Stimulated activated CD8-positive, alpha-beta memory T cell treated with anti-CD3 and anti-CD28 coated beads, Interleukin-7, amount 100 ng/mL, for 4 hours (primary cell): ENCODE measurements around the gene DUSP9.
"Not testable (repeated sequence)": the region's sequence is repeated elsewhere in the genome, so short reads cannot be mapped to it uniquely, and the experiment has no call there.

Source experiments
- DNase-seq, 2 donors: peaks; one replicate each; pipeline ENCODE4 v3.0.0-alpha.2; 2020; ENCODE audit warnings: low read depth in 2 of 2

The DUSP9 gene, protein sequence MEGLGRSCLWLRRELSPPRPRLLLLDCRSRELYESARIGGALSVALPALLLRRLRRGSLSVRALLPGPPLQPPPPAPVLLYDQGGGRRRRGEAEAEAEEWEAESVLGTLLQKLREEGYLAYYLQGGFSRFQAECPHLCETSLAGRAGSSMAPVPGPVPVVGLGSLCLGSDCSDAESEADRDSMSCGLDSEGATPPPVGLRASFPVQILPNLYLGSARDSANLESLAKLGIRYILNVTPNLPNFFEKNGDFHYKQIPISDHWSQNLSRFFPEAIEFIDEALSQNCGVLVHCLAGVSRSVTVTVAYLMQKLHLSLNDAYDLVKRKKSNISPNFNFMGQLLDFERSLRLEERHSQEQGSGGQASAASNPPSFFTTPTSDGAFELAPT

DNA sequence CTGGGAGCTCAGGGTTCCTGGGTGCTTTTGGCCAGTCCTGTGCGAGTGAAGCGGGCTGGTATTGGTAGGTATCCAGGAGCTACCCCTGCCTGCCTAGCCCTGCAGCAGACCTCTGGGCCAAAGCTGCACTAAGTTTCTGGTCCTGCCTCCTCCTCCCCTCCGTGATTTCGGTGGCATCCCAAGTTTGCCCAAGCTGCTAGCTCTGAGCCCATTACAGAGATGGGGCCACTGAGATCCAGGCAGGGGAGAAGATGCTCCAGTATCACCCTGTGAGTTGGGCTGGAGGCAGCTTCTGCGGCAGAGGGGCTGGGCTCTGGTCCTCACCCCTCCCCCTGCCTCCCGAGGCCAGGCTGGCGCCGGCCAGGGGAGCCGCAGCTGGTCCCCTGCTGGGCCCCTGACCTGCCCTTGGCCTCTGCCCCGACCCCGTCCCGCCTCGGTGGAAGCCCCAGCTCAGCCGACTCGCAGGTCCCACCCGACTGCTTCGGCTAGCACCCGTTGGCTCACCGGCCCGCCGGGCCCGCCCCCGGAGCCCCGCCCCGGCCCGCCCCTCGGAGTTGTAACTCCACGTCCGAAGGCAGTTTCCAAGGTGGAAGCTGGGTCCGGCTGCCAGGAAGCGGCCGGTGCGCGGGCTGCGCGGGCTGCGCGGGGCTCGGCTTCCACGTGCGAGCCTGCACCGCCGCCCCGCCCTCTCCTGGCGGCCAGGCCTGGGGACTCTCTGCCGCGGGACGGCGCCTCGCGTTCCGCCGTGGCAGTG is at the start of gene DUSP9:
Gene DUSP9 (plus strand): TSS at position 584 of the 754 bp plus-strand sequence. CDS start 751 bp downstream, outside the sequence.
- DNase-seq, result no peak

DNA sequence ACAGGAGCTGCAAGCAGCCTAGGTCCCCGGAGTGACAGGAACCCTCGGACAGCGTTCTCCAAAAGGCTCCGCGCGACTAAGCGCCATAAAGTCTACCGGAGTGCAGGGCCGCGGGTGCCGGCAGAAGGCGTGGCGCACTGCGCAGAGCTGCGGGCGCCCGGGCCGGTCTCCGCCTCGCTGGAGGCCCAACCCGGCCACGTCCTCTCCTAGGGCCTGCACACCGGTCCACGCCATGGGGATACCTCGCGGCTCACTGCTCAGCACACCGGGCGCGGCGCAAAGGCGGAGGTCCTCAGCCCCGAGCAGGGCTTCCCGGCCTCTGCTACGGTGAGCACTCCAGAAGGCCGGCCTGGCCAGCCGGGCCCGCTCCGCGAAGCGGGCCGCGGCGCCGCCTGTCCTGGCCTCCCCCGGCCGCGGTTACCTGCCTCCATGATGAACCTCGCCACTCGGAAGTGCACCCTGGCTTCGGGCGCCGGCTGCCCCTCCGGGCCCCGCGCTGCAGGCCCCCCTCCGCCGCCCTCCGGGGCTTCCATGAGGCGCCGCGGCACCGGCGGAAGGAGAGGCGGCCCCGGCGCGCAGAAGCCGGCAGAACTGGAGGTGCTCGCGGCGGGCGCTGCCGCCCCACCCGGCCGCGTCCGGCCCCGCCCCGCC is 48.3 kb upstream of the DUSP9 start, which contains the start of gene CCNQ:
Gene CCNQ (minus strand): TSS at position 599 of the 651 bp plus-strand sequence. CDS start 66 bp downstream, at position 533.
- DNase-seq, result peak in 1 of 2 donors; percentile 5

DNA sequence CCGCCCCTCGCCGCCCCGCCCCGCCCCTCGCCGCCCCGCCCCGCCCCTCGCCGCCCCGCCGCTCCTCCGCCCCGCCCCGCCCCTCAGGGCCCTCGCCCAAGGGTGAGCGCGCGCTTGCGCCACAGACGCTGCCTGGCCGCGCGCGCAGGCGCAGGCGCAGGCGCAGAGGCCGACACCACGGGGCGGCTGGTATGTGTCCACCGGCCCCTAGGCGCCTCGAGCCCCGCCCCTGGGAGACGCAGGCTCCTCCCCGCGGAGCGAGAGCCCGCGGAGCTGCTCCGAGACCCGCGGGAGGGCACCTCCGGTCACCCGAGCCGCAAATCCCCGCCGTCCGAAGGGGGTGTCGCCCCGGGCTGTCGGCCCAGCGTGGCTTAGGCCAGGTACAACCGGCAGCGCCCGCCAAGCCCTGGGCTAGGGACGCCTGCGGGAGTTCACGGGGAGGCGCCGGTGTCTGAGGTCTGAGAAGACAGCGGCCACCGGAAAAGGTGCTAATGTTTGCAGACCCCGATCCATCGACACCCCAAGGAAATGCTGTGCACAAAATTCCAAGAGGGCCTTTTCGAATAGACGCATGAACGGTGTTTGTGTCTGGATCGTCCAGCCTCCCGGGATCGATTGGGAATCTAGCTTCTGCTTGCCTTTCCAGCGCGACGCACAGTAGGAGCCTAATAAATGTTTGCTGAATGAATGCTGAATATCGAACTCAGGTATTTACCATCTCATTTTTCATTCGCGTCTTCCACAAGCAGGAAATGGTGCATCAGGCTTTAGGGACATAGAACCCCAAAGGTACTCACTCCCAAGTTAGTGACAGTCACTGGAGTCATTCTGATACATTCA is 47.6 kb upstream of the DUSP9 start:
- DNase-seq, result peak; percentile 64 to 82

DNA sequence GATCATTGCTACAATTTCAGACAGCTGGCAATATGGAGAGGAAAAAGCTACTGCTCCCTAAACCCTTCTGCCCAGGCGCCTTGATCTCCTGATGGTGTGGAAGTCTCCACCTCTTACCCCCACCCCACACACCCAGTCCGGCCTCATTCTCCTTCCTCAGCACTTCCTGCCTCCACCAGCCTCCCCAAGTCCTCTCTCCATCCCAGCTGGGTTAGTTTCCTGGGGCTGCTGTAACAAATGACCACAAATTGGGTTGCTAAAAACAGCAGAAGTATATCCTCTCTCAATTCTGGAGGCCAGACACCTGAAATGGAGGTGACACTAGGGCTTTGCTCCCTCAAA is 47.0 kb upstream of the DUSP9 start:
- DNase-seq, result no peak

DNA sequence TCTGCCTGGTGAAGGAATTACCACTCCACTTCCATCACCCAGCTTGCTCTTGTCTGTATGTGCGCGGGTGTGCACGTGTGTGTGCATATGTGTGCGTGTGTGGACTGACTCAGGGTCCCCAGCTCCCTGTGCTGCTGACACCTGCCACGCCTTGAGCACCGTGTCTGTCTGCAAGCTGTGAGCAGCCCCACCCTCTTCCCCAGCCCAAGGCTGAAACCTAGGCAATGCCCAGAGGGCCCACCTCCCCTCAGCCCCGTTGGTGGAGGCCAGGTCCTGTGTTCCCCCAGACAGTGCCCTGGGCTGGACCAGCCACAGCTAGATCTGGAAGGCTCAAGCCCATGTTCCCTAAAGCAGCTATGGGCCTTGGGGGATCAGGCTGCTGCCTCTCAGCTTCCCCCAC is 46.1 kb upstream of the DUSP9 start:
- DNase-seq, result no peak

DNA sequence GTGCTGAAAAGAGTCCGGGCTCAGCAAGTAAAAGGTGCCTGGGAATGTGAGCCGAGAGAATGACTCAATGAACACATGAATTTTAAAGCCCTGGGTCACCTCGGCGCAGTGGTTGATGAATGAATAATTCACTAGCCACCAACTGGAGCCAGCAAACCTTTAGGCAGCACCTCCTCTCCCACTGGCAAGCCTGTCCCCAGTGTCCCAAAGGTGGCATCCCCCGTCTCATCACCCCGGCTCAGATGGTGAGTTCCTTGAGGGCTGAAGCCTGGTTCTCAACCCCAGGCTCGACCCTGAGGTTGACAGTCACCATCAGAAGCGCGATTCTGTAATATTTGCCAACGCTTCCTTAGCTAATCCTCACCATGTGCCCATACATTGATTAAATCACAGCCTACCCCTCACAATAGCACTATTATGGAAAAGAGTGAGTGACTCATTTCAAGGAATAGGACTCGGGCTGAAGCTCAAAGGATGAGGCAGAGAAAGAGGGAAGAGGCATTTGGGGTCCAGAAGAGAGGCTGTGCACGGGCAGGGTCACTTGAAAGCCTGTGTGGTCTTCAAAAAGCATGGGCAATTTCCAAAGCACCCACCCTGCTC is 45.4 kb upstream of the DUSP9 start:
- DNase-seq, result no peak

DNA sequence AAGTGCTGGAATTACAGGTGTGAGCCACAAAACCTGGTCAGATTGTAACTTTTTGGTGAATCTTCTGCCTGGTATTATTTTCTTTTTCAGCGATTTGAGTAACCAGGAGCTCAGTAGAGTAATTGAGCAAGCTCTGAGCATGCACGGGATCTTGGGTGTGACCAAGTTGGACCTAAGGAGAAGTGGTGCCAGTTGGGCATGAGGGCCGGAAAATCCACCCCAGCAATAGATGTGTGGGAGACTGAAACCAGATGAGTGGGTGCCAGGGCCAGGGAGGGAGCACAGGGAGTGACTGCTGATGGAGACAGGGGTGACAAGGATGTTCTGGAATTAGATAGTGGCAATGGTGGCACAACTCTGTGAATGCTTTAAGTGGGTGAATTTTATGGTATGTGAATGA is 44.4 kb upstream of the DUSP9 start:
- no peak for DNase-seq

DNA sequence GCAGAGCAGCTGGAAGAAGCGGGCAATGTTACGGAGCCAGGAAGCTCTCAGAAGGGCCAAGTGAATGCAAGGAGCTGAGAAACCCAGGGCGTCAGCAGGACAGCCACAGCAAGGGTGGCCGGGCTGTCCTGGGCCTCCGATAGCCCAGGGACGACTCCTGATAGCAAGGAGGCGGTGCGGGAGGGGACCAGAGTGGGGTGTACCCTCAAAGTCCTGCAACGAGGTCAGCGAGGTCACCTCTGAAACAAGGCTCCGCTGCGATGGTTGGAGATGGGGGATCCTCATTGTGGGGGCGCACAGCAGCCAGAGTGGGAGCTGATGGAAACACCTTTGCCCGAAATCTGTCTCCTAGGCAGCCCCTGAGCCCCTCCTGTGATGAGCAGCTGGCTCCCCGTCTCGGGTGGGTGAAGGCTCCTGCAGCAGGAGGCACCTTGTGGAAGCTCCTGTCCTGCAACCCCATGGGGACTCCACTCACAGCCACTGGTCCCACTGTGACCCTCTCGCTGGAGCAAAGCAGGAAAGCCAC is 43.8 kb upstream of the DUSP9 start:
- DNase-seq, result no peak

DNA sequence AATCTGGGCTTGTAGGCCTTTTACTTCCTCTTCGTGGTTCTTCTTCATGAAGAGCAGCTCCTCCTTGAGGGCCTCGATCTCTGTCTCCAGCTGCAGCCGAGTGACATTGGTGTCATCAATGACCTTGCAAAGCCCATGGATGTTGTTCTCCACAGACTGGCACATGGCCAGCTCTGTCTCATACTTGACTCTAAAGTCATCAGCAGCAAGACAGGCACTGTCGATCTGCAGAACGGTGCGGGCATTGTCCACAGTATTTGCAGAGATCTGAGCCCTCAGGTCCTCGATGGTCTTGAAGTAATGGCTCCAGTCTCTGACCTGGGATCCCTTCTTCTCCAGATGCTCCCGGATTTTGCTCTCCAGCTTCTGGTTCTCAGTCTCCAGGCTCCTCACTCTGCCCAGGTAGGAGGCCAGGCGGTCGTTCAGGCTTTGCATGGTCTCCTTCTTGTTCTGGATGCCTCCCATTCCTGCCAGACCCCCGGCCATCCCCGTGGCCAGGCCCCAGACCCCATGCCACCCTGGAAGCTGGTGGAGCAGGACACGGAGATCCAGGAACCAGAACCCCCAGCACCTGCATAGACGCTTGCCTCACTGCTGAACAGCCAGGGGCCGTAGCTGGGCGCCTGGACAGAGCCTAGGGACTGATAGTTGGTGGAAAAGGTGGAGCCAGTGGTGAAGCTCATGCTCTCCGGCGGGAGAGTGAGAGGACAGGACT is 42.2 kb upstream of the DUSP9 start:
- DNase-seq, result not testable (repeated sequence)

DNA sequence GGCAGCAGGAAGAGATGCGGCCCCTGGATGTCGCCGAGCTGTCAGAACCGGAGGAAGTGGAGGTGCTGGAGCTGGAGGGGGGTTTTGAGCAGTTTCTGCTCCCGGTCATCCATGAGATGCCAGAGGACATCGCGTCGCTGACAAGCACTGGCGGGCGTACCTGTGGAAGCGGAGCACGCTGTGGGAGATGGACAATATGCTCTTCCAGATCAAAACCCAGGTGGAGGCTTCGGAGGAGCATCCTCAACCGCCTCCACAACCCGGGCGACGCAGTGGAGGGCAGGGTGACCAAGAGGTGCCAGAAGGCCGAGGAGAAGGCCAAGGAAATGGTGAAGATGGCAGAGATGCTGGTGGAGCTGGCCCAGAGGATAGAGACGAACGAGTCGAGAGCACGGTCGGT is 40.5 kb upstream of the DUSP9 start:
- no peak for DNase-seq

DNA sequence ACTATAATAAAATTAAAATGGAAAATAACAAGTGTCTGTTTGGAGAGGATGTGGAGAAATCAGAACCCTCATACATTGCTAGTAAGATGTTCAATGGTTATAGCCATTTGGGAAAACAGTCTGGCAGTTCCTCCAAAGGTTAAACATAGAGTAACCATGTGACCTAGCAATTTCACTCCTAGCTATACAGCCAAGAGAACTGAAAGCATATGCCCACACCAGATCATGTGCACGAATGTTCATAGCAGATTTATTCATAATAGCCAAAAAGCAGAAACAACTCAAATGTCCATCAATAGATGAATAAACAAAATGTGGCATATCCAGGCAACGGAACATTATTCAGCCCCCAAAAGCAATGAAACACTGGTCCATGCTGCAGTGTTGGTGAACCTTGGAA is 38.6 kb upstream of the DUSP9 start:
- DNase-seq, result no peak

DNA sequence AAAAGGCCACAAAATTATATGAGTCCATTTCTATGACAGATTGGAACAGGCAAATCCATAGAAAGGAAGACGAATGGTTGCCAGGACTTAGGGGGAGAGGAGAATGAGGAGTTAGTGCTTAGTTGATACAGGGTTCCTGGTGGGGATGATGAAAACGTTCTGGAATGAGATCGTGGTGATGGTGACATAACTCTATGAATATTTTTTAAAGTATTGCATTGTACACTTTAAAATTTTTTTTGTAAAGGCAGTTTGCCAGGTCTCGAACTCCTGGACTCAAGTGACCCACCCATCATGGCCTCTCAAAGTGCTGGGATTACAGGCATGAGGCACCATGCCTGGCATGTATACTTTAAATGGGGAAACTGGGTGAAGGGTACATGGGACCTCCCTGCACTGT is 38.2 kb upstream of the DUSP9 start:
- no peak for DNase-seq

DNA sequence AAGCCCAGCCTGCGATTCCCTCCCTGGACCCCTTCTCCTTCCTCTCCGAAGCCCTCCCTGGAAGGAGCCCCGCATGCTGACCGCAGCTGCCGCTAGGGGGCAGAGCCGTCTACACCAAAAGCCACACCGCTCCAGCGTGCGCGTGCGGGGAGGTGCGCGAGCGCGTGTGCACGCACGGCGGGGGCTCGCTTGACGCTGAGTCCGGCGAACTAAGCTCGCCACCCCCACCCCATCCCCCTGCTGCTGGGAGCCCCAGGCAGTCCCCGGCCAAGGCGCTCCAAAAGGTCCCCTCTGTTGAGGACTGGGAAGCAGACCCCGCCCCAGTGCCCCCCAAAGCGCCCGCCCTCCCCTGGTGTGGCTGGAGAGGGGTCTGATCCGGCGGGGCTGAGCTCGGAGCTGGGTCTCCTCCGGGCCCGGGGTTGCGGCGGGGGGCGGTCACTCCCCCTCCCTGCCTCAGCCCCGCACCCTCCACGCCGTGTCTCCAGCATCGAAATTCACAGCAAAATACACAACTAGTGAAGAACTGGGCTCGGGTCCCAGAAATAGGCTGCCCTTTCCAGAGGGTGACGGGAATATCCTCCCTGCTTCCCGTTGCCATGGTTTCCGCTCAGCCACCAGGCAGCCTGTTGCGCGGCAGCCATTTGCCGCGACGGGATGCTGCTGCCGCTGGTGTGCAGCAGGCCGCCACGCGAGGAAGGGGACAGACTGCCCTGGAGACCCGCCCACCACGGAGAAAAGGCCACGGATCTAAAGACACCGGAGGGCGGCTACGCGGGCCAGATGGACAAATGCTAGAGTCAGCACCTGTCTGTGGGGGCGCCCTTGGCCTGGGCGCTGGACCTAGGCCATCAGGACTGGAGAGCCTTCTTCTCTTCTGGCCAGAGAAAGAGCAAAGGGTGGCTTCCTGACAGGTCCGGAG is 36.8 kb upstream of the DUSP9 start:
- peak; percentile 55 to 69 for DNase-seq

DNA sequence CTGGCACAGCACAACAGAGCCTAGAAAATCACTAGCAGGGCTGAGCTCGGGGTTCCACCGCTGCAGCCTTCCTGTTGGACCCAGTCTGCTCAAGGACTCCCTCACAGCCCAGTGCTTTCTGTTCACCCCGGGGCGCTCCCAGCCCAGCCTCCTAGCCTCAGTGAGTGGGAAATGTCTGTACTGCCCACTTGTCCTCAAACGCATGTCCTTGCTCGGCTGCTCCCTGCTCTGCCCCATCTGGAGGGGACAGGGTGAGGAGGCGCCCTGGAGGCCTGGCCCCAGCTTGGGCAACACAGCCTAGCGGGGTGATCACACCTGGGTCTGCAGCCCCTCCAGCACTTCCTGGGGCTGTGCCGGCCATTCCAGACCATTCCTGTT is 36.2 kb upstream of the DUSP9 start:
- DNase-seq, result no peak

DNA sequence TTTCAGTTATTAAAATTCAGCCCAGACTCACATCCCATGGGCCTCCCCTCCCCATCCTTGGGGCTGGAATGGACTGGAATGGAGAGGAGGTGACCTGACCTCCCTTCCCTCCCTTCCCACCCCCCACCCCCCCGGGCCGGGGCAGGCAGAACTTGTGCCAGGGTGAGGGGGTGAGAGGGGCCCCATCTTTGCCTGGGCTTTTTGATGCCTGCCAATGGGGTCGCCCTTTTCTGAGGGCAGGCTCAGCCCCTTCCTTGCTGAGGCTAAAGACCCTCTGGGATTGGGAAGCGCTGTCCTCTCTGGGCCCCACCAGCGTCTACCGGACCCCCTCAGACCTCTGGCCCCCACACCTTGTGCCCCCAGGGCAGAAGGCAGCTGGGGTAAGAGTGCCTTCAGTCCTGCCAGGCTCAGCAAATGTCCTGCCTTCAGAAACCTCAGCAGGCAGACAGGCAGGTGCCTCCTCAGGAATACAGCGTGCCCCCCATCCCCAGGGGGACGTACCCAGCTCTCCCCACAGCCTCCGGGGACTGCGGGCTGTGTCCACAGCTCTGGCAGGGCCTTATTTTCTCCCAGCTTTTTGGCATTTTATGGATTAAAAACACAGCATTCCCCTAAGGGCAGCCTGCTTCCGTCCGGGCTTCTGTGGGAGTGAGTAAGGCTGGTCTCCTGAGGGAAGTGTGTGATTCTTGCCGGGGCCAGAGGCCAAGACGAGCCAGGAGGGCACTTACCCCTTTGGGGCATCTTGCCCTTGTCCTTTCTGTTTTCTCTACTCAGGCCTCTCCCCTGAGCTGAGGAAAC is 35.5 kb upstream of the DUSP9 start:
- DNase-seq, result no peak

DNA sequence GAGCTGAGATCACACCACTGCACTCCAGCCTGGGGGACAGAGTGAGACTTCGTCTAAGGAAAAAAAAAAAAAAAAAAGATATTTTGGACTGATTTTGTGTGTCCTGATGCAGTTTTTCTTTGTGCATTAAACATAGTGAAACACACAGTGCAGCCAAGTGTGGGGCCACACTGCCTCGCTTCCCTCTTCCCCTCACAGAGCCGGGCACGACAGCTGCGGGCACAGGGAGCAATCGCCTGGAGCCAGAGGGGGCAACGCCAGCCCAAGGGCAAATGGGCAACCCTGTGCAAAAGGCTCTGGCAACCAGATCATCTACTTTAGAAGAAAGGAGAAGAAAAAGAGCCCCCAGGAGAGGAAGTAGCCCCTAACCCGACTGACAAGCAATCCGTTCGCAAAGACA is 34.6 kb upstream of the DUSP9 start:
- DNase-seq, result no peak

DNA sequence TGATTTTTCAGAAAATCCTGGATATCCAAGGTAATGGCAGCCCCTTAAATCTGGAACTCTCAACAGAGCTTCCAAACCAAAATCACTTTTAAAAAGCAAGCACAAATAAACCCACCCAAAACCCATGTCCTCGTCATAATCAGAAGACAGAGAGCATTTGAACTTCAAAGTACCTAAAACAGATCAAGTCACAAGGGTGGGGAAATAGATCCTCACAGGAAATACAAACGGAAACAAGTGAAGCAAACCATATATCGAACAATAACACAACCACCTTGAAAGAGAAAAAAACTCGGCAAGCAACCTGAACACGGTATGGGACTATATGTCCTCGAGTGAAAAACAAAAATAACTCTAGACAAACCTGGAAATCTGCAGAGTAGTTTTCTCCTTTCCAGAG is 32.2 kb upstream of the DUSP9 start:
- no peak for DNase-seq

DNA sequence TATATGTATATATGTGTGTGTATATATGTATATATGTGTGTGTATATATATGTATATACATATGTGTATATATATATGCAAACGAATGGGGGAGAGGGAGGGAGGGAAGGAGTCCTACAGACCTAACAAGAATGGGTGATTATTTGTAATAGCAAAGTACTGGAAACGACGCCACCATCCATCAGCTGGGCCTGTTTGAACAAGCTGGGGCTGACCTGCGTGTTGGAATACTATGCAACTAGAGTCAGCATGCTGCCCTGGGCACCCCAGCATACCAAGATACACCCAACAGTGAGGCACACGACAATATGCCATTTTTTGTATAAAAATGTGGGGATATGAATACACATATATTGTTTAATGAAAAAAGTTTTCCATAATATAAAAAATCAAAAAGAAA is 26.4 kb upstream of the DUSP9 start:
- no peak for DNase-seq
